Measurements from ENCODE around the gene DDT.
"Not testable (repeated sequence)": the region's sequence is repeated elsewhere in the genome, so short reads cannot be mapped to it uniquely, and the experiment has no call there.

DNA sequence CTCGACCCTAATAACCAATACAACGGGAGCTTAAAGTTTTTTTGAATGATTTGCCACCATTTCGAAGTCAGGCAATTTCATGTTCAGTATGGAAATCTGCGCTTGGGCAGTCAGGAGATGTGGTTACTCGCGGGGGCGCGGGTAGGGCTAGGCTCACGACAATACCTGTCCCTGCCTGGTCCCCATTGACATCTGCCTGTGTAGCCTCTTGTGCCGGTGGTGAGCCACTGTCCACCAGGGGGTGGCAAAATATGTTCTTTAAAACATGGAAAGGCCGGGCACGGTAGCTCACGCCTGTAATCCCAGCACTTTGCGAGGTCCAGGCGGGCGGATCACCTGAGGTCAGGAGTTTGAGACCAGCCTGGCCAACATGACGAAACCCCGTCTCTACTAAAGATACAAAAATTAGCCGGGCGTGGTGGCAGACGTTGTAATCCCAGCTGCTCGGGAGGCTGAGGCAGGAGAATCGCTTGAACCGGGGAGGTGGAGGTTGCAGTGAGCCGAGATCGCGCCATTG, 653 bp upstream of the DDT start:
- TF ChIP-seq EZH2 (IDR thresholded peaks at IDR 0.05; ENCODE audit: borderline replicate concordance, low read length): not testable (repeated sequence)
- TF ChIP-seq, protein P1, sequence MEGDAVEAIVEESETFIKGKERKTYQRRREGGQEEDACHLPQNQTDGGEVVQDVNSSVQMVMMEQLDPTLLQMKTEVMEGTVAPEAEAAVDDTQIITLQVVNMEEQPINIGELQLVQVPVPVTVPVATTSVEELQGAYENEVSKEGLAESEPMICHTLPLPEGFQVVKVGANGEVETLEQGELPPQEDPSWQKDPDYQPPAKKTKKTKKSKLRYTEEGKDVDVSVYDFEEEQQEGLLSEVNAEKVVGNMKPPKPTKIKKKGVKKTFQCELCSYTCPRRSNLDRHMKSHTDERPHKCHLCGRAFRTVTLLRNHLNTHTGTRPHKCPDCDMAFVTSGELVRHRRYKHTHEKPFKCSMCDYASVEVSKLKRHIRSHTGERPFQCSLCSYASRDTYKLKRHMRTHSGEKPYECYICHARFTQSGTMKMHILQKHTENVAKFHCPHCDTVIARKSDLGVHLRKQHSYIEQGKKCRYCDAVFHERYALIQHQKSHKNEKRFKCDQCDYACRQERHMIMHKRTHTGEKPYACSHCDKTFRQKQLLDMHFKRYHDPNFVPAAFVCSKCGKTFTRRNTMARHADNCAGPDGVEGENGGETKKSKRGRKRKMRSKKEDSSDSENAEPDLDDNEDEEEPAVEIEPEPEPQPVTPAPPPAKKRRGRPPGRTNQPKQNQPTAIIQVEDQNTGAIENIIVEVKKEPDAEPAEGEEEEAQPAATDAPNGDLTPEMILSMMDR (IDR thresholded peaks at IDR 0.05; ENCODE audit: low read length): not testable (repeated sequence)

Measured in OCI-LY1 (cell line).